GM18517 (cell line): ENCODE measurements around the gene NOC2L.

Experiments
- ATAC-seq: cut with Tn5 transposase; IDR thresholded peaks from one replicate; pipeline ENCODE4 v1.9.1; 2021; ENCODE audit warnings: mild to moderate bottlenecking, moderate library complexity; ENCODE audit not compliant: unreplicated experiment

Gene NOC2L

GRCh38 chr1:932776-933602 lies 26.1 kb downstream of the NOC2L start:
- no peak for ATAC-seq

- ATAC-seq: no peak
These were observed 26.9 kb downstream of the NOC2L start for GRCh38 chr1:932173-932510.

DNA sequence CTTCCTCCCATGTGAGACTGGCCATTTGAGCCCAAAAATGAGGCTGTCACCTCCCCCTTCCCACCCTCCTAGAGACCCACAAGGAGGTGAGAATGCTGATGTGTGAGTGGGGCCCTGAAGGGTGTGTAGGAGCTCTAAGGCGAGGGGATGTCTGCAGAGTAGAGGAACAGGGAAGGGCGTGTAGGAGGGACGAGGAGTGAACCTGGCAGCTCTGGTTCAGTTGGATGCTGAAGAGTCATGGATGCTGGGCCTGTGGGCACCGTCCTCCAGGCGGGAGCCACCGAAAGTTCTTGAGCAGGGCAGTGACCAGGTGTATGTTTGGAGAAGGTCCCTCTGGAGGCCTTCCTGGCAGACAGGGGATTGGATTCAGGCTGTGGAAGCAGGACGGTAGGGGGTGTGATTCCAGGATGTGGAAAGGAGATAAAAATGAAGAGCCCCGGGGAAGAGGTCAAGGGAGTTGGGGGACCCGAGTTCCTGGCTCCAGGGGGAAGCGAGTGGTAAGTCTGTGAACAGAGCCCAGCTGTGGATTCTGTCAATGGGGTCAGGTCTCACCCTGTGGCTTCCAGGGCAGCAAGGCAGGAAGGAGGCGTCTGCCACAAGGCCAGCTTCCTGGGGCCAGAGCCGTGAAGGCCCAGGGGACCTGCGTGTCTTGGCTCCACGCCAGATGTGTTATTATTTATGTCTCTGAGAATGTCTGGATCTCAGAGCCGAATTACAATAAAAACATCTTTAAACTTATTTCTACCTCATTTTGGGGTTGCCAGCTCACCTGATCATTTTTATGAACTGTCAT lies 27.5 kb downstream of the NOC2L start:
- ATAC-seq: no peak

DNA sequence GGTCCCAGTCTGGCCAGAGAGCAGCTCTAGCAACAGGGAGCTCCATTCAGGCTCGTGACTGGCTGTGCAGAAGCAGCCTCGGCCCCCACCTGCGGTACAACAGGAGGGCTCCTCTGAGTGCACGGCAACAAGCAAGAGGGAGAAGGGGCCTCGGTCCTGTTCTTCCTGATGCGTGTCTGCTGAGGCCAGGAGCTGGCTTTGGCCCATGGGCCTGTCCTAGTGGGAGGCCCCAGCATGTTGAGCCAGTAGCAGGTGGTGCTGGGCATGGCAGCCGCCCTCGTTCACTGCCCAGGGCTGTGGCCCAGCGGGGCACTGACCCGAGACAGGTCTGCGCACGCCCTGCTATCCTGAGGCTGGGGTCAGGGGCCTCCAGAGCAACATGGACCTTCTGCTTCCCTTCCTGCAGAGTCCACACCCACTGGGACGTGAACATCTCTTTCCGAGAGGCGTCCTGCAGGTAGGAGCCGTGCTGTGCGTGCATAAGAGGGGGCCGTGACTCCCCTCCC lies 28.4 kb downstream of the NOC2L start:
- no peak for ATAC-seq

- ATAC-seq: no peak
These were observed 29.1 kb downstream of the NOC2L start for GRCh38 chr1:929712-930632.

DNA sequence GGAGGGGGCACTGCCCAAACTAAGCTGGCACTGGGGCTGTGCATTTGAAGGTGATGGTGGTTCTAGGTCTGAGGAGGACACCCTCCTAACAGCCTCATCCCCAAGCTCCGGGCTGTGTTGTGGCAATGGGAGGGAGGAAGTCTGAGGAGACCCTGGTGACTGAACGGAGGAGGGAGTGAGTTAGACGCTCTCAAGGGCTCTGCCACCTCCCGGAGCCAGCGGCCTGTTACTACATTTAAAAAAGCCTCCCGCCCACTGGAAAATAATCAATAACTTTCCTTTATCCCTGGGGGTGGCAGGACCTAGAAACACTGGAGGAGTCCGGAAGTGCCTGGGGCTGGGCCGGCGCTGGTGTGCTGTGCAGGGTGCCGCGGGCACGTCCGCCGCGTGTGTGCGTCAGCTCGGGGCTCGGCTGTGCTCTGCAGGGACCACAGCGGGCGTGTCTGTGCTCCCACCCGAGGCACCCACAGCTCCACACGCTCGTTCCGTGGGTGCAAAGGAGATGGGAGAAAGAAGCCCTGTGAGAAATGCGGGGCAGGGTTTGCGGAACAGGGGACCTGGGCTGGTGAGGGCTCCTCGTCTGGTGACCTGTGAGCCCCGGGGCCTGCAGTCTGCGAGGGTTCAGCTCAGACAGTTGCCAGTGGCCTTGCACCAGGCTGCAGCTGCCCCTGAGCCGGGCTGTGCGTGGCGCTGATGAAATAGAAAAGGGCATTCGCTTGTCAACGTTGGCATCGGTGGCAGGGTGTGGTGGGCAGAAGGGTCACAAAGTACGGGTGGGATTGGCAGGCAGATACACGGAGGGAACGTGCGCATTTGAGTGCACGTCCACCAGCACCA lies 30.0 kb downstream of the NOC2L start:
- ATAC-seq: no peak

DNA sequence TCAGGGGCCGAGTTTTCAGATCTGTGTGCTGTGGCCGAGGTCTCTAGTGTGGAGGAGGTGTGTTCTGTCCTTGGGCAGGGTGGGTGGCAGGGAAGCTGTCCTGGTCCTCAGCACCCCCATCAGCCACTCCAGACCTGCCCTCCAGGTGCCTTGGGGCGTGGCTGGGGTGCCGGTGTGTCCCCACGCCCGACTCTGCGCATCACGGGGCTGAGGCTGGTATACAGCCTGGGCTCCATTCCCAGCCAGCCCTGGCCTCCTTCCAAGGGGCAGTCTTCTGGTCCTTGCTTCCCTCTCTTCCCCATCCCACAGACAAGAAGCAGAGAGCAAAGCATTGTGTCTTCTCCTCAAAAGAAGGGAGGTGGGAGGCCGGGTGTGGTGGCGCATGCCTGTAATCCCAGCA lies 31.3 kb downstream of the NOC2L start:
- ATAC-seq: no peak

DNA sequence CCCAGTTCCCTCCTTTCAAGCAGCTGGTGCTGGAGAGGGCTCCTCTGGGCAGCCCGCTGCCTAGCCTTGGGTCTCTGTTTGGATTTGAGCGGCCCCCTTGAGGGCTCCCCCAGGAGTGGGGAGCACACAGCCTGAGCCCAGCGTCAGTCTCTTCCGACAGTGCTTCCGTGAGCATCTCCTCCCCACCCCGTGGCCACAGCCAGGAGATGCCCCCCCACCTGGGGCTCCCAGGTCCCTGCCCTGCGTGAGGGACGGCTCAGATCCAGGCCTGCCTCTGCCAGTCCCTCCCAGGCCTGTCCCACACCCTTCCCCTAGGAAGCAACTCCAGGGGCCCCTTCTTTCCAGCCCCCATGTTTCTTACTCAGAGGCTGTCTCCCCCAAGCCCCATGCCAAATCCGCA lies 31.8 kb downstream of the NOC2L start:
- ATAC-seq: no peak

- ATAC-seq: no peak
These were observed 33.3 kb downstream of the NOC2L start for GRCh38 chr1:925561-926421.

GRCh38 chr1:924656-925560 lies 34.1 kb downstream of the NOC2L start:
- ATAC-seq: no peak

DNA sequence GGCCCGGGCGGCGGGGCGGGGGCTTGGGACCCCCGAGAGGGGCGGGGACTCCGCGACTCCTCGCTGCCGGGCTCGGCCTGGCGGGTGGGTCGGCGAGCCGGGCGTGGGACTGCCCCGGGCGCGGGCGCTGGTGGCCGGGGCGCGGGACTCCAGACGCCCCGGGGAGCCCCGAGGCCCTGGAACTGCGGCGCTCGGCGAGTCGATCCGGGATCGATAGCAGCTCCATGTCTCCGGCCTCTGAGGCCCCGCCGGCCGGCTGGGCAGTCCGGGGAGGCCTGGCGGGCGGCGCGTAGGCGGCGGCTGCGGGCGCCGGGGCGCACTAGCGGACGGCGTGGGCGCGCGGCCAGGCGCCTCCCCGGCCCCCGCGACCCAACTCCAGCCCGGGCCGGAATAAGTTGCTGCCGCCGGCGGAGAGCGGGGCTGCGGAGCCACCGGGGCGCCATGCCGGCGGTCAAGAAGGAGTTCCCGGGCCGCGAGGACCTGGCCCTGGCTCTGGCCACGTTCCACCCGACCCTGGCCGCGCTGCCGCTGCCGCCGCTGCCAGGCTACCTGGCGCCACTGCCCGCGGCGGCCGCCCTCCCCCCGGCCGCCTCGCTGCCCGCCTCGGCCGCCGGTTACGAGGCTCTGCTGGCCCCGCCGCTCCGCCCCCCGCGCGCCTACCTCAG lies 34.9 kb downstream of the NOC2L start:
- no peak for ATAC-seq

DNA sequence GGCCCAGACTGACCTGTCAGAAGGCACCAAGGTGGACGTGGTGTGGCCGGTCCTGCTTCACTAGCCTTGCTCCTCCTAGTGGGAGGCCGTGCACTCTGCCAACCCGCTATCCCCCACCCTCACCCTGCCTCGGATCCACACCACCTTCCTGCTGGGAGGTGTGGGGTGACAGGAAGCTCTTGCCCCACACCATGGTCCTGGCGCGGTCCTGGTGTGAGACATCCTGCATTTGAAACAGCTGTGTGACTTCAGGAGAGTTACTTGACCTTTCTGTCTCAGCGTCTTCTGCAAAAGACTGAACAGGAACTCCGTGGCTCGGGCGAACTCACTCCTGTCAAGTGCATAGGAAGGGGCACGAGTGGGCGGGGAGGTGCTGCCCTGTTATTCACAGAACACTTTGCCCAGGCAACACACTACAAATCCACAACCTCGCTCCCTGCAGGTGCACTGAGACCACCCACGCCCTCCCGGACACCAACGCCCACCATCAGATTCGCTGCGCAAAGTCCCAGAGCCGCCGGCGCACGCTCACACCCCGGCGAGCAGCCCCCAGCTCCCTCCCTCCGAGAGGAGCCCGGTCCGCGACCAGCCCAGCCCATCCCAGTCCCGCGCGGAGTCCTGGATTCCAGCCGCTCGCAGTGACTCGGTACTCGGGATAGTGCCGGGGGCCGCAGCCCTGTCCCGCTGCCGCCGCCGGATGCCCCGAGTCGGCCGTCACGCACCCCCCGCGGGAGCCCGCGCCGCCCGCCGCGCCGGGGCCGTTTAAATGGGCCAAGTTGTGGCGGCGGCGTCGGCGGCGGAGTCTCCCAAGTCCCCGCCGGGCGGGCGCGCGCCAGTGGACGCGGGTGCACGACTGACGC lies 35.7 kb downstream of the NOC2L start, which contains the start of gene SAMD11:
SAMD11 (plus strand) TSS at position 793 of the 860 bp plus-strand sequence. CDS start 509 bp downstream, outside the sequence.
- ATAC-seq: no peak

- no peak for ATAC-seq
These were observed 37.8 kb downstream of the NOC2L start for GRCh38 chr1:921011-921837.

DNA sequence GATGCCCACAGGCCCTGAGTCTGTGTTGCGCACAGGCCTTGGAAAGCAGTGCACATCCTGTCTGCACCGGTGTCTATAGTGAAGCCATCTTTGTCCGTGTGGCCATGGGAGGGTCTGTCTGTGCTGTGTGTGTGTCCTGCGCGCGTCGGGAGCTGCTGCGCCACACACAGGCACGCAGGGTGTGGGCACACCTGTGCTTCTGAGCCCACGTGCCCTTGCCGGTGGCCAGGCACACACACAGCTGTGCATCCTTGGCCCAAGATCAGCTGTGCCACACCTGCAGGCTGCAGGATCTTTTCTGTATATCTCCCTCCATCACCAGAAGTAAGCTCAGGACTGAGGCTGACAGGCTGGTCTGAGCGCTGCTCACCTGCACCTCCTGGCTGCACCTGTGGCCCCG lies 38.5 kb downstream of the NOC2L start:
- ATAC-seq: no peak

DNA sequence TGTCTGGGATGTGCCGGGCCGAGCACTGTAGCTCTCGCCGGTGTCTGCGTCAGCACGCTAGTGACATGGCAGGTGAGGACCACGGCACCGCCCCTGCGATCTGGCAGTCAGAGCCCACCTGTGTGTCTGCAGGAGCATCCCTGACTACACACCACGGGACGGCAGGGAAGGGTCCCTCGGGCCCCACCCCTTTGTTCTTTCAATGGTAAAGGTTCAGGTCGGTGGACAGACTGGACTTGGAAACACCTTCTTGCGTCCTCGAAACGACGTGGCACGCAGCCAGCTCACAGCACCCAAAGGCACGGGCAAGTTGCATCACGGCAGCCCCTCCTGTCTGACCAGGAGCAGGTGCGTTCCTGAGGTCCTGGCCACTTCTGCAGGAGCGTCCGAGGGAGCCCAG lies 39.0 kb downstream of the NOC2L start:
- ATAC-seq: no peak
